PC-3 (cell line): ENCODE results near the gene RRM2. TPM values are rescaled to one million over a fixed set of nuclear protein-coding genes. Genes with fewer than 3 reads are reported as not detected.

Experiments
- ATAC-seq: fragments of 200-7000 bp; cut with Tn5 transposase; 2 replicates; pipeline ENCODE4 v1.9.1; 2020; ENCODE audit warnings: mild to moderate bottlenecking, moderate library complexity
- BruUV-seq: library from RNA; stranded (reverse); fragments of 400-500 nt; replicated peaks from 2 replicates; lab custom pipeline; 2021; lab: Mats Ljungman, UMichigan
- CTCF ChIA-PET: fragments of 300-600 bp; sonication (Branson Sonifier 250); formaldehyde crosslinking; loops from one replicate; lab custom pipeline; 2022; ENCODE audit warnings: antibody characterized with exemption; lab: Charles Lee
- POLR2A ChIA-PET: fragments of 300-600 bp; sonication (Branson Sonifier 250); formaldehyde crosslinking; loops from one replicate; lab custom pipeline; 2022; ENCODE audit warnings: antibody characterized with exemption; ENCODE audit not compliant: unreplicated experiment; lab: Charles Lee
- DNase-seq: peaks from one replicate; pipeline ENCODE4 v3.0.0-alpha.2; 2015
- H2AFZ ChIP-seq: fragments of 300-600 bp; sonication (generic); 2 replicates; pipeline ENCODE4 v1.6.0; 2016; ENCODE audit warnings: antibody characterized with exemption, low read length
- H3F3A ChIP-seq: fragments of 300-600 bp; sonication (generic); one replicate; pipeline ENCODE4 v1.6.0; 2017; ENCODE audit warnings: antibody characterized with exemption, low read length, control low read depth, mild to moderate bottlenecking; ENCODE audit not compliant: unreplicated experiment
- H3K27ac ChIP-seq: fragments of 300-600 bp; sonication (generic); 2 replicates; pipeline ENCODE4 v1.5.1; 2016; ENCODE audit warnings: mild to moderate bottlenecking, low read length
- H3K27me3 ChIP-seq: fragments of 300-600 bp; sonication (generic); 2 replicates; pipeline ENCODE4 v1.6.1; 2016; ENCODE audit warnings: low read length, mixed read lengths
- H3K36me3 ChIP-seq: fragments of 300-600 bp; sonication (generic); 2 replicates; pipeline ENCODE4 v1.6.1; 2016; ENCODE audit warnings: low read depth, mixed run types, low read length, mixed read lengths
- H3K4me1 ChIP-seq: fragments of 300-600 bp; sonication (generic); 2 replicates; pipeline ENCODE4 v1.5.1; 2016; ENCODE audit warnings: low read length; ENCODE audit not compliant: insufficient read depth
- H3K4me2 ChIP-seq: fragments of 300-600 bp; sonication (generic); 2 replicates; pipeline ENCODE4 v1.6.0; 2016; ENCODE audit warnings: low read length
- H3K4me3 ChIP-seq: fragments of 300-600 bp; sonication (generic); 2 replicates; pipeline ENCODE4 v1.5.1; 2016; ENCODE audit warnings: mild to moderate bottlenecking, low read length, mixed read lengths
- H3K79me2 ChIP-seq: fragments of 300-600 bp; sonication (generic); 2 replicates; pipeline ENCODE4 v1.6.1; 2017; ENCODE audit warnings: low read length, mixed read lengths
- H3K9ac ChIP-seq: fragments of 300-600 bp; sonication (generic); 2 replicates; pipeline ENCODE4 v1.6.0; 2016; ENCODE audit warnings: mild to moderate bottlenecking, low read length
- H3K9me2 ChIP-seq: fragments of 300-600 bp; sonication (generic); replicated peaks from 2 replicates; pipeline ENCODE4 v1.6.1; 2016; ENCODE audit warnings: mixed run types, low read length, mixed read lengths
- H3K9me3 ChIP-seq: fragments of 300-600 bp; sonication (generic); 2 replicates; pipeline ENCODE4 v1.6.1; 2016; ENCODE audit warnings: low read length, mixed read lengths
- H4K20me1 ChIP-seq: fragments of 300-600 bp; sonication (generic); 2 replicates; pipeline ENCODE4 v1.6.1; 2016; ENCODE audit warnings: low read length, mixed read lengths
- EZH2 ChIP-seq: fragments of 300-600 bp; sonication (generic); IDR thresholded peaks from one replicate; pipeline ENCODE4 v1.6.1; 2017; ENCODE audit warnings: antibody characterized with exemption, mild to moderate bottlenecking, low read length; ENCODE audit not compliant: unreplicated experiment
- EZH2phosphoT487 ChIP-seq: fragments of 300-600 bp; sonication (generic); IDR thresholded peaks from 2 replicates; pipeline ENCODE4 v1.6.1; 2018; ENCODE audit warnings: mild to moderate bottlenecking, antibody characterized with exemption, low read length, borderline replicate concordance
- intact Hi-C: fragments of 100-400 bp; cut with micrococcal nuclease; formaldehyde crosslinking; loops from 2 replicates; pipeline ENCODE4 v1.9.0; 2023
- total RNA-seq: library from RNA; depleted of rRNA; stranded (reverse); fragments of >200 nt; gene quantifications from 2 replicates; pipeline ENCODE4 v1.2.3, GENCODE V29; 2014
- TF ChIP-seq, protein P1 (sequence below): fragments of 300-600 bp; sonication (generic); conservative IDR thresholded peaks from 2 replicates; pipeline ENCODE4 v1.5.1; 2017; ENCODE audit warnings: antibody characterized with exemption, low read depth, mild to moderate bottlenecking, low read length

RRM2 gene
- total RNA-seq, 1 experiment from 2014 or later, result 282 TPM

DNA sequence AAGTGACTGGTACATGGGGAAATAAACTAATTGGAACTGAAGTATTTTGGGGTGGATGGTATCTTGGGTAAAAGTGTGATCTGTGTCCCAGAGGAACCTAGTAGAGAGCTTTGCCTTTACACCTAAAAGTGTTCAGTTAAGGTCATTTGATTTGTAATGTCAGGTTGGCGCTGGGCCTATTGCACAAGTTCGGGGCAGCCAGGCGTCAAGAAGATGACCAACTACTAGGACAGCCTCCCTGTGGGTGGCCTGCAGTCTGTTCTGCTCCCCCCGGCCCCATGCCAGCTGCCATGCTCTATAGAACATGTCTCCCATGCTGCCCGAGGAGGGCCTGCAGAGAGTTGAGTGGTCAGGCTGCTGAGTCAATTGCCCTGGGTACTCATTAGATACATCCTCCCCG lies 10.1 kb downstream of the RRM2 start:
- ChIA-PET CTCF (no interaction called here), POLR2A (no interaction called here)
- Histone ChIP-seq H3K4me1 (peaks cover 4% of the 10 kb centered on the region; the same call in 1 of the 2 replicates), H3K27ac (no peak overlapping the region), H3K79me2 (peaks cover 23% of the 10 kb centered on the region), H3K9ac (no peak overlapping the region), H3K9me2 (no peaks in the 10 kb centered on the region), H2AFZ (no peak overlapping the region), H3K4me2 (no peak overlapping the region), H3K27me3 (no peaks in the 10 kb centered on the region), H3K36me3 (peaks cover 51% of the 10 kb centered on the region), H3K9me3 (no peaks in the 10 kb centered on the region), H3F3A (peaks cover 3% of the 10 kb centered on the region), H4K20me1 (peaks cover 12% of the 10 kb centered on the region; the same call in 1 of the 2 replicates), H3K4me3 (no peak overlapping the region)
- DNase-seq, result no peak
- intact Hi-C loops, result no loop called here
- BruUV-seq, result no TSS peak
- no peak for ATAC-seq
- no peak for TF ChIP-seq EZH2
- no peak for TF ChIP-seq EZH2phosphoT487
- TF ChIP-seq, protein P1, sequence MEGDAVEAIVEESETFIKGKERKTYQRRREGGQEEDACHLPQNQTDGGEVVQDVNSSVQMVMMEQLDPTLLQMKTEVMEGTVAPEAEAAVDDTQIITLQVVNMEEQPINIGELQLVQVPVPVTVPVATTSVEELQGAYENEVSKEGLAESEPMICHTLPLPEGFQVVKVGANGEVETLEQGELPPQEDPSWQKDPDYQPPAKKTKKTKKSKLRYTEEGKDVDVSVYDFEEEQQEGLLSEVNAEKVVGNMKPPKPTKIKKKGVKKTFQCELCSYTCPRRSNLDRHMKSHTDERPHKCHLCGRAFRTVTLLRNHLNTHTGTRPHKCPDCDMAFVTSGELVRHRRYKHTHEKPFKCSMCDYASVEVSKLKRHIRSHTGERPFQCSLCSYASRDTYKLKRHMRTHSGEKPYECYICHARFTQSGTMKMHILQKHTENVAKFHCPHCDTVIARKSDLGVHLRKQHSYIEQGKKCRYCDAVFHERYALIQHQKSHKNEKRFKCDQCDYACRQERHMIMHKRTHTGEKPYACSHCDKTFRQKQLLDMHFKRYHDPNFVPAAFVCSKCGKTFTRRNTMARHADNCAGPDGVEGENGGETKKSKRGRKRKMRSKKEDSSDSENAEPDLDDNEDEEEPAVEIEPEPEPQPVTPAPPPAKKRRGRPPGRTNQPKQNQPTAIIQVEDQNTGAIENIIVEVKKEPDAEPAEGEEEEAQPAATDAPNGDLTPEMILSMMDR, result no peak

DNA sequence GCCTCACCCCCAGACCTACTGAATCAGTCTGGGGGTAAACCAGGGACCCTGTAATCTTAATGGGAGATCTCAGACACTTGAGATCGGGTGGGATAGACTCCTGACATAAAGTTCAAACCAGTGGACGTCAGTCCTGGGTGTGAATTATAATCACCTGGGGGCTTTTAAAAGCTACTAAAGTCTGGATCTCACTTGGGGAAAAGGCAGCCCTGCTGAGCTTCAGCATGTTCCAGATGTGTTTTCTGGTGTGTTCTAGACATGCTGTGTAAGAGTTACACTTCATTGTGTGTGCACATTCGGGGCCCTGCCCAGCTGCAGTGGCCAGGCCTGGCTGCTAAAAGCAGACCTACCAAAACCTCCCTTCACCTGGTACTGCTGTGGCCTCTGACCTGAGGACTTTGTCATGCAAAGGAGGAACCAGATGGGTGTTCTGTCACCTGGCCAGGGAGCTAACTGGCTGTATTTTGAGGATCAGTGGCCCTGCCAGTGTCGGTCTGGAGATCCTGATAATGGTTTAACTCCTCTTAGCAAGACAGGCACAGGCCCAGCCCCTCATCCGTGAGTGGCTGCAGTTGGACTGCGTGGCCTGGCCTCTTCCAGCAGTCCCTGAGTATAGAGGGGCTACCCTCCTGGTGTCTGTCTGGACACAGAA lies 10.6 kb downstream of the RRM2 start:
- H3K79me2 ChIP-seq, result peaks cover 20% of the 10 kb centered on the region
- no TSS peak for BruUV-seq
- H3K27me3 ChIP-seq, result no peaks in the 10 kb centered on the region
- TF ChIP-seq, protein P1, result no peak
- no peak for TF ChIP-seq EZH2phosphoT487
- TF ChIP-seq EZH2, result no peak
- H4K20me1 ChIP-seq, result peaks cover 12% of the 10 kb centered on the region; the same call in 1 of the 2 replicates
- H3K9me2 ChIP-seq, result no peaks in the 10 kb centered on the region
- H2AFZ ChIP-seq, result no peak overlapping the region
- peaks cover 3% of the 10 kb centered on the region for H3F3A ChIP-seq
- POLR2A ChIA-PET, result no interaction called here
- H3K4me1 ChIP-seq, result peaks cover 4% of the 10 kb centered on the region; the same call in 1 of the 2 replicates
- peaks cover 46% of the 10 kb centered on the region for H3K36me3 ChIP-seq
- CTCF ChIA-PET, result interaction anchor here (0.6 kb wide), 1 partner anchor 302 kb away, joined by 4 read pairs; no protein-coding TSS in a partner anchor
- ATAC-seq, result no peak
- H3K4me2 ChIP-seq, result no peak overlapping the region
- H3K9ac ChIP-seq, result no peak overlapping the region
- intact Hi-C loops, result no loop called here
- H3K27ac ChIP-seq, result no peak overlapping the region
- H3K4me3 ChIP-seq, result no peak overlapping the region
- DNase-seq, result no peak
- H3K9me3 ChIP-seq, result no peaks in the 10 kb centered on the region
